COR-L47 (cell line): ENCODE measurements around the gene BHLHA9.

Source experiments
- DNase-seq: peaks from one replicate; lab custom pipeline; 2025; lab: John Stamatoyannopoulos, UW

Gene BHLHA9

GRCh38 chr17:1255041-1255440 lies 15.2 kb upstream of the BHLHA9 start:
- DNase-seq: no peak

GRCh38 chr17:1256699-1257098 lies 13.5 kb upstream of the BHLHA9 start:
- DNase-seq: no peak

- DNase-seq: no peak
Observed at GRCh38 chr17:1260086-1260769, 10.0 kb upstream of the BHLHA9 start.

- no peak for DNase-seq
Observed at GRCh38 chr17:1260770-1261161, 9.5 kb upstream of the BHLHA9 start.

- no peak for DNase-seq
Observed at GRCh38 chr17:1264196-1264595, 6.0 kb upstream of the BHLHA9 start.

GRCh38 chr17:1267471-1267943 lies 2.7 kb upstream of the BHLHA9 start:
- no peak for DNase-seq

- DNase-seq: no peak
Observed at GRCh38 chr17:1271030-1271423, 783 bp downstream of the BHLHA9 start.

GRCh38 chr17:1271441-1271840 lies 1.2 kb downstream of the BHLHA9 start:
- DNase-seq: no peak

- no peak for DNase-seq
Observed at GRCh38 chr17:1272701-1273100, 2.5 kb downstream of the BHLHA9 start.

GRCh38 chr17:1273492-1274244 lies 3.4 kb downstream of the BHLHA9 start:
- no peak for DNase-seq

- no peak for DNase-seq
Observed at GRCh38 chr17:1274245-1274608, 4.0 kb downstream of the BHLHA9 start.

GRCh38 chr17:1275205-1275961 lies 5.1 kb downstream of the BHLHA9 start:
- no peak for DNase-seq

GRCh38 chr17:1275962-1276736 lies 5.9 kb downstream of the BHLHA9 start:
- no peak for DNase-seq

GRCh38 chr17:1280652-1281051 lies 10.4 kb downstream of the BHLHA9 start:
- DNase-seq: no peak

GRCh38 chr17:1286379-1287106 lies 16.3 kb downstream of the BHLHA9 start:
- DNase-seq: no peak

- no peak for DNase-seq
Observed at GRCh38 chr17:1289695-1290094, 19.5 kb downstream of the BHLHA9 start.

GRCh38 chr17:1290676-1291075 lies 20.4 kb downstream of the BHLHA9 start:
- no peak for DNase-seq

- DNase-seq: no peak
Observed at GRCh38 chr17:1294157-1294717, 24.0 kb downstream of the BHLHA9 start.

GRCh38 chr17:1298606-1299005 lies 28.4 kb downstream of the BHLHA9 start:
- DNase-seq: no peak

GRCh38 chr17:1299552-1300370 lies 29.5 kb downstream of the BHLHA9 start:
- DNase-seq: no peak
